Measurements from ENCODE around the gene PLB1.
A peak's percentile ranks its signal among the peaks of the same experiment; 100 is the strongest.

PLB1 gene

GRCh38 chr2:28506112-28506910 lies 10.5 kb downstream of the PLB1 start:
- DNase-seq (ENCODE audit: low spot score) = no peak

GRCh38 chr2:28507796-28508764 lies 12.2 kb downstream of the PLB1 start:
- DNase-seq (ENCODE audit: low spot score) = peak; percentile 42

GRCh38 chr2:28509361-28509760 lies 13.5 kb downstream of the PLB1 start:
- DNase-seq (ENCODE audit: low spot score) = no peak

- no peak for DNase-seq (ENCODE audit: low spot score)
Observed at GRCh38 chr2:28510184-28510583, 14.3 kb downstream of the PLB1 start.

- no peak for DNase-seq (ENCODE audit: low spot score)
Observed at GRCh38 chr2:28511871-28512606, 16.2 kb downstream of the PLB1 start.

GRCh38 chr2:28512607-28512965 lies 16.7 kb downstream of the PLB1 start:
- no peak for DNase-seq (ENCODE audit: low spot score)

GRCh38 chr2:28513097-28513496 lies 17.2 kb downstream of the PLB1 start:
- DNase-seq (ENCODE audit: low spot score) = no peak

- DNase-seq (ENCODE audit: low spot score) = no peak
Observed at GRCh38 chr2:28515176-28515751, 19.4 kb downstream of the PLB1 start.

GRCh38 chr2:28516430-28516829 lies 20.6 kb downstream of the PLB1 start:
- DNase-seq (ENCODE audit: low spot score) = no peak

GRCh38 chr2:28516950-28517349 lies 21.1 kb downstream of the PLB1 start:
- no peak for DNase-seq (ENCODE audit: low spot score)

- DNase-seq (ENCODE audit: low spot score) = no peak
Observed at GRCh38 chr2:28521663-28522062, 25.8 kb downstream of the PLB1 start.

- no peak for DNase-seq (ENCODE audit: low spot score)
Observed at GRCh38 chr2:28522481-28522880, 26.6 kb downstream of the PLB1 start.

- no peak for DNase-seq (ENCODE audit: low spot score)
Observed at GRCh38 chr2:28523902-28524301, 28.0 kb downstream of the PLB1 start.

- DNase-seq (ENCODE audit: low spot score) = no peak
Observed at GRCh38 chr2:28525481-28525880, 29.6 kb downstream of the PLB1 start.

GRCh38 chr2:28526527-28527132 lies 30.8 kb downstream of the PLB1 start:
- no peak for DNase-seq (ENCODE audit: low spot score)

GRCh38 chr2:28527196-28527595 lies 31.3 kb downstream of the PLB1 start:
- DNase-seq (ENCODE audit: low spot score) = no peak

GRCh38 chr2:28528206-28528605 lies 32.3 kb downstream of the PLB1 start:
- DNase-seq (ENCODE audit: low spot score) = no peak

- DNase-seq (ENCODE audit: low spot score) = no peak
Observed at GRCh38 chr2:28530782-28531181, 34.9 kb downstream of the PLB1 start.

GRCh38 chr2:28532399-28532798 lies 36.5 kb downstream of the PLB1 start:
- no peak for DNase-seq (ENCODE audit: low spot score)

- DNase-seq (ENCODE audit: low spot score) = no peak
Observed at GRCh38 chr2:28533044-28533680, 37.3 kb downstream of the PLB1 start.

GRCh38 chr2:28534817-28535216 lies 39.0 kb downstream of the PLB1 start:
- DNase-seq (ENCODE audit: low spot score) = no peak
